ENCODE results near the gene ABCA4. TPM values are rescaled to one million over a fixed set of nuclear protein-coding genes. Genes with fewer than 3 reads are reported as not detected.

ABCA4 gene
- total RNA-seq, 2 experiments from 2014 or later = not detected

- Mint-ChIP-seq H3K9me3 (no peaks in the 10 kb centered on the region), H3K27ac (no peak overlapping the region), H3K27me3 (peaks cover 17% of the 10 kb centered on the region), H3K36me3 (ENCODE audit: low read depth) (no peaks in the 10 kb centered on the region), H3K4me3 (no peak overlapping the region), H3K4me1 (peaks cover 33% of the 10 kb centered on the region)
- ChIA-PET CTCF (interaction anchor here (0.9 kb wide), 1 partner anchor 24 kb away, joined by 3 read pairs; no protein-coding TSS in a partner anchor), POLR2A (interaction anchor here (1.4 kb wide), 1 partner anchor 27 kb away, joined by 3 read pairs; no protein-coding TSS in a partner anchor)
- DNase-seq = no peak
Measured at GRCh38 chr1:94013367-94013878, 107.5 kb downstream of the ABCA4 start.

- Mint-ChIP-seq H3K27me3 (peaks cover 22% of the 10 kb centered on the region), H3K27ac (no peak overlapping the region), H3K4me1 (peaks cover 27% of the 10 kb centered on the region), H3K4me3 (no peak overlapping the region), H3K9me3 (no peaks in the 10 kb centered on the region), H3K36me3 (ENCODE audit: low read depth) (no peaks in the 10 kb centered on the region)
- CTCF ChIA-PET = interaction anchor here (1.3 kb wide), 1 partner anchor 12 kb away, joined by 4 read pairs; no protein-coding TSS in a partner anchor
- no peak for DNase-seq
- POLR2A ChIA-PET = interaction anchor here (0.9 to 1.4 kb wide), 2 partner anchors 13 to 27 kb away, joined by 3 read pairs; no protein-coding TSS in a partner anchor
Measured at GRCh38 chr1:94012708-94013366, 108.1 kb downstream of the ABCA4 start.

DNA sequence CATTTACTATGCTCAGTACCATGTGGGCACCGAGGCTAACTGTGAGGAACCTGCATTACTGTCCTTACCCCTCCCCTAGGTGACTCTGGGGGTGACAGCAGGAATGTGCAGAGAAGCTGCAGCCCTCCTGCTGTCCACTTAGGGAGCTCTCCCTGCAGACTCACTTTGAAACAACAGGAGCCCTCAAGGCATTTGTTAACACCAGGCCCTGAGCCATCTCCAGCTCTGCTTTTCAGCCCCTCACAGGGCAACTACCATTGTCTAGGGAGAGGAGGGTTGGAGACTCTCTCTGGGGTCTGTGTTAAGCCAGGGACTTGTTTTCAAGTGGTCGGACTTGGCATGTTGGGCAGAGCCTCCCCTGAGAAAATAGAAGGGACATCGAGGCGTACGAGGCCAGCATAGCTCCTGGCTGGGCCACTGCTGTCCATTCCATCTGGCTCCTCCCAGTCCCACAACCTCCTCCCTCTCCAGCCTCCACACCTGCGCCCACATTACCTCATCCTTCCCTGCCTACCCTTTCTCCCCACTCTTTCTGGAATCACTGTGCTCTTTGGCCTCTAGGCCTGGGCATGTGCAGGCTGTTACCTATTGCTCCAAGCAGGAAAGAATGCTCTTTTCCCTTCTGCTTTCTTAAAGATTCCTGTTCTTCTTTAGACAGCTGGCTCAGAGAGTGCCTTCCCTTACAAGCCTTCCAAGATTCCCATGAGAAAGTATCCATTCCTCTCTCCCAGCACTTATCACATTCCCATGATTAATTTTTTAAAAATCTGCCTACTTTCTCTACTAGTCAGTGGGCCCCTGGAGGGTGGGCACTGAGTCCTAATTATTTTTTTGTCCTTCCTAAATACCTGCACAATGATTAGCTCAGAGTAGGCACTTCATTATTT, 109.0 kb downstream of the ABCA4 start:
- no peak for DNase-seq
- H3K36me3 Mint-ChIP-seq (ENCODE audit: low read depth) = no peaks in the 10 kb centered on the region
- no peaks in the 10 kb centered on the region for H3K9me3 Mint-ChIP-seq
- peaks cover 18% of the 10 kb centered on the region for H3K4me1 Mint-ChIP-seq
- POLR2A ChIA-PET = interaction anchor here (0.5 to 0.9 kb wide), 2 partner anchors 13 to 14 kb away, joined by 3 read pairs; no protein-coding TSS in a partner anchor
- H3K27me3 Mint-ChIP-seq = peaks cover 25% of the 10 kb centered on the region
- no peak overlapping the region for H3K4me3 Mint-ChIP-seq
- CTCF ChIA-PET = interaction anchor here (1.3 to 1.6 kb wide), 2 partner anchors 13 to 28 kb away, joined by 4 read pairs; no protein-coding TSS in a partner anchor
- no peak overlapping the region for H3K27ac Mint-ChIP-seq

DNA sequence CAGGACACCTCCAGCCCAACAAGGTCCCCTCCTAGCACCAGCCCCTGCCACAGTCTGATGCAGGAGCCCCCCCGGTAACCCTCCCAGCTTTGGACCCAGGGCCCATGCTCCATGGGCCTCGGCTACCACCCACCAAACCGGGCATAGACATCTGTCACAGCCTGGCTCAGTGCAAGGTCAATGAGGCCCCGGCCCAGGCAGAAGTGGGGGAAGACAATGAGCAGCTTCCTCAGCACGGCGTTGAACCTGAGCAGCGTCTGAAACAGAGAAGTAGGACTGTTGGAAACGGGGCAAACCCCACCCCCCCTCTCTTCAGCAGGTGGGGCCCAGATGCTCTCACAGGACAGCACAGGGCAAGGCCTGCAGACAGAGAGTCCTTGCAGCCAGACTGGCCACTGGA, 109.8 kb downstream of the ABCA4 start:
- POLR2A ChIA-PET = no interaction called here
- no peak overlapping the region for H3K27ac Mint-ChIP-seq
- H3K4me1 Mint-ChIP-seq = peaks cover 10% of the 10 kb centered on the region

GRCh38 chr1:94009304-94009703, 111.6 kb downstream of the ABCA4 start:
- no peaks in the 10 kb centered on the region for H3K36me3 Mint-ChIP-seq (ENCODE audit: low read depth)
- peaks cover 2% of the 10 kb centered on the region for H3K4me1 Mint-ChIP-seq
- no peak overlapping the region for H3K27ac Mint-ChIP-seq
- ChIA-PET CTCF (no interaction called here), POLR2A (no interaction called here)
- H3K9me3 Mint-ChIP-seq = no peaks in the 10 kb centered on the region
- no peak overlapping the region for H3K4me3 Mint-ChIP-seq
- peaks cover 41% of the 10 kb centered on the region for H3K27me3 Mint-ChIP-seq
- no peak for DNase-seq

More for the DNA sequence above, 109.8 kb downstream of the ABCA4 start:
- H3K27me3 Mint-ChIP-seq = peaks cover 28% of the 10 kb centered on the region
- no peak overlapping the region for H3K4me3 Mint-ChIP-seq
- CTCF ChIA-PET = interaction anchor here (1.6 kb wide), 1 partner anchor 29 kb away, joined by 4 read pairs; no protein-coding TSS in a partner anchor
- no peaks in the 10 kb centered on the region for H3K36me3 Mint-ChIP-seq (ENCODE audit: low read depth)
- no peaks in the 10 kb centered on the region for H3K9me3 Mint-ChIP-seq
- no peak for DNase-seq

GRCh38 chr1:94006604-94007003, 114.3 kb downstream of the ABCA4 start:
- H3K4me3 Mint-ChIP-seq = no peak overlapping the region
- no peaks in the 10 kb centered on the region for H3K9me3 Mint-ChIP-seq
- H3K36me3 Mint-ChIP-seq (ENCODE audit: low read depth) = no peaks in the 10 kb centered on the region
- CTCF ChIA-PET = interaction anchor here (1.5 kb wide), 1 partner anchor 33 kb away, joined by 3 read pairs; no protein-coding TSS in a partner anchor
- no peak overlapping the region for H3K27ac Mint-ChIP-seq
- no peak for DNase-seq
- POLR2A ChIA-PET = no interaction called here
- H3K4me1 Mint-ChIP-seq = no peaks in the 10 kb centered on the region
- H3K27me3 Mint-ChIP-seq = peaks cover 46% of the 10 kb centered on the region

GRCh38 chr1:94004924-94005323, 116.0 kb downstream of the ABCA4 start:
- Mint-ChIP-seq H3K36me3 (ENCODE audit: low read depth) (no peaks in the 10 kb centered on the region), H3K9me3 (no peaks in the 10 kb centered on the region), H3K4me3 (no peak overlapping the region), H3K27me3 (peaks cover 46% of the 10 kb centered on the region), H3K4me1 (no peaks in the 10 kb centered on the region), H3K27ac (no peak overlapping the region)
- ChIA-PET POLR2A (no interaction called here), CTCF (interaction anchor here (1.5 kb wide), 1 partner anchor 34 kb away, joined by 3 read pairs; no protein-coding TSS in a partner anchor)
- no peak for DNase-seq

DNA sequence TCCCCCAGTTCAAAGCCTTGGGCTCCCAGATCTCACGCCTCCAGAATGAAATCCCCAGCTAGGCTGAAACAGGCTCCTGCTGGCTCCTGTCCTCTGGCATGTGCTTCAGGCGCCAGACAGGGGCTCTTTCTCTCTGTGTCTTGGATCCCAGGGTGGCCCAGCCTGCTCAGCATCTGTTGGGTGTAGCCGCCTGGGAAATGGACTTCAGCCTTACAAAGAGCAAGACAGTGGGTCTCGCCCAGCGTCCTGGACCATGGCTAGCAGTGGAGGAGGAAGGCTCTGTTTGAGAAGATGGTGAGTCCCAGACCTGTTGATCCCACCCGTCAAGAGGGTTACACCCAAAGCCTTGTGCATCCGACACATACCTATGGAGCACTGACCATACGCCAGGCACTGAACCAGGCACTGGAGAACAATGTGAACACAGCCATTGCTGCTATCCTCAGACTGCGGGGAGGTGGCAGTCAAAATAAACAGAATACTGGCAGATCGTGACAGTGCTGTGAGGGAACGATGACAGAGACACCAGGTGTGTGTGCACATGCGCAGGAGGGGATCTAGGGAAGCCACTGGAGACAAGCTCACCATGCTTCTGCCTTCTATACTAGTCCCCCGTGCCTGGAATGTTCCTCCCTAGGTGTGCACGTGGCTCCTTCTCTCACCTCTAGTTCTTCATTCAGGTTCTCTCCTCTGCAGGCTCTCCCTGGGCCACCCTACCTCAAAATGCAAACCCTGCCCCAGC, 118.7 kb downstream of the ABCA4 start:
- no peaks in the 10 kb centered on the region for H3K4me1 Mint-ChIP-seq
- H3K27ac Mint-ChIP-seq = no peak overlapping the region
- DNase-seq = no peak
- ChIA-PET CTCF (no interaction called here), POLR2A (no interaction called here)
- H3K9me3 Mint-ChIP-seq = no peaks in the 10 kb centered on the region
- H3K4me3 Mint-ChIP-seq = no peak overlapping the region
- H3K27me3 Mint-ChIP-seq = peaks cover 35% of the 10 kb centered on the region
- H3K36me3 Mint-ChIP-seq (ENCODE audit: low read depth) = no peaks in the 10 kb centered on the region

- H3K4me1 Mint-ChIP-seq = no peaks in the 10 kb centered on the region
- no peaks in the 10 kb centered on the region for H3K36me3 Mint-ChIP-seq (ENCODE audit: low read depth)
- H3K27me3 Mint-ChIP-seq = peaks cover 36% of the 10 kb centered on the region
- no peaks in the 10 kb centered on the region for H3K9me3 Mint-ChIP-seq
- H3K27ac Mint-ChIP-seq = no peak overlapping the region
- CTCF ChIA-PET = no interaction called here
- no peak for DNase-seq
- H3K4me3 Mint-ChIP-seq = no peak overlapping the region
- POLR2A ChIA-PET = no interaction called here
Measured at GRCh38 chr1:94001397-94002045, 119.4 kb downstream of the ABCA4 start.

DNA sequence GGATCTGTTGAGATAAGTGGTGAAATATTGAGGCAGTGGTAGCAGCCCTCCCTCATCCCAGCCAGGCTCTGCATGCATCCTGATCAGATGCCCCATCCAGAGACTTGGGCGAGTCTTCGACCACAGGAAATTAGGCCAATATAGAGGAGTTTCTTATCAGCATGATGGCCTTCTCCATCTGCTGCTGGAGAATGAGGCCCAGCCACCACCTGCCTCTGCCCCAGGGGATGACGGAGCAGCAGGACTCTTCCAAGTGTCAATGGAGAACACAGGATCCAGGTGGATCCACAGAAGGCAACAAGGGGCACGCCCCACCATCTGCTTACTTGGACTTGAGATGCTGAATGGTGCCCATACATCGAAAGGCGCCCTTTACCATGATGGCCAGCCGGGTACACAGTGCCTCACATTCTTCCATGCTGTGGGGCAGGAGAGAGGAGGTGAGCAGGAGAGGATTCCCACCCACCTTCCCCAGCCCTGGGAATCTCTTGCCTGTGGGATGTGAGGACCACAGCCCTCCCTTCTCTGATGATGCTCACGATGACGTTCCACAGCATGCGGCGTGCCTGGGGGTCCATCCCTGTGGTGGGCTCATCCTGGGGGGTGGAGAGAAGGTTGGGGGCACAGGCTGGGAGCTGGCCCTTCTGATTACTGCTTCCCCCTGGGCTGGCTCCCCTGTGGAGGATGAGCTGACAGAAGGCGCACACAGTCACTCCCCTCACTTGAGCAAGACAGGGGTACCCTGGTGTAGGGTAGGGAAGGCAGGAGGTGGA, 120.3 kb downstream of the ABCA4 start:
- no peak overlapping the region for H3K27ac Mint-ChIP-seq
- no peak for DNase-seq
- no peak overlapping the region for H3K4me3 Mint-ChIP-seq
- CTCF ChIA-PET = no interaction called here
- H3K27me3 Mint-ChIP-seq = peaks cover 35% of the 10 kb centered on the region
- no peaks in the 10 kb centered on the region for H3K9me3 Mint-ChIP-seq
- H3K4me1 Mint-ChIP-seq = peaks cover 3% of the 10 kb centered on the region
- POLR2A ChIA-PET = no interaction called here
- H3K36me3 Mint-ChIP-seq (ENCODE audit: low read depth) = no peaks in the 10 kb centered on the region

DNA sequence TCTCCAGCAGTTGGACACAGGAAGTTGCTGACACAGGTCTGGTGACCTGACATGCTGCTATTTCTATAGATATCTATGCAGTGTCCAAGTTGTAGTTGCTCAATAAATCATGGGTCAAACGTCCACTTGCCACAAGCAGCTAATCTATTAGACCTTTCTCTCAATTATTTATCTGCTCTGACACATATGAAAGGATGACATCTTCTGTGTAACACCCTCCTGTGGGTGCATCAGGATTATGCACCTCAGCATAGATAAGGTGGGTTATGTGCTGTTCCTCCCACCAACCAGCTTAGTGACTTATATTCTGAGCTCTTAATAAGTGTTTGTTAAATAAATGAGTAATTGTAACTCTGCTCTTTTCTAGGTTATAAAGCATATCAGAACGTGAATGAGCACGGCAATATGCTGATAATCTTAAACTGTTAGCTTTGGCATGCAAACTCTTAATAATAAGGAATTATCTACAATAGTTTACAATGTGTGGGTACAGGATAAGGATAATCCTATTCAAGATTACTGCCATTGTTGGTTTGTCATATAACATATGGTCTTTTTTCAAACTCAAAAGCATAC, 121.0 kb downstream of the ABCA4 start:
- Mint-ChIP-seq H3K27ac (no peak overlapping the region), H3K36me3 (ENCODE audit: low read depth) (no peaks in the 10 kb centered on the region), H3K27me3 (peaks cover 35% of the 10 kb centered on the region), H3K4me1 (peaks cover 4% of the 10 kb centered on the region), H3K4me3 (no peak overlapping the region), H3K9me3 (no peaks in the 10 kb centered on the region)
- ChIA-PET CTCF (no interaction called here), POLR2A (no interaction called here)
- no peak for DNase-seq
